Chondrocyte (in vitro differentiated cells): Measurements from ENCODE around the gene PPP1R9B. TPM values are rescaled to one million over a fixed set of nuclear protein-coding genes. Genes with fewer than 3 reads are reported as not detected.
A peak's percentile ranks its signal among the peaks of the same experiment; 100 is the strongest.

Source experiments
- DNase-seq: peaks from one replicate; pipeline ENCODE4 v3.0.0; 2021; ENCODE audit warnings: mixed read lengths, low spot score
- H3K27ac Mint-ChIP-seq: one replicate; pipeline ENCODE4 v1.8.0; 2021; ENCODE audit warnings: mild to moderate bottlenecking, moderate library complexity, mixed read lengths; ENCODE audit not compliant: unreplicated experiment
- H3K27me3 Mint-ChIP-seq: 2 replicates; pipeline ENCODE4 v1.8.0; 2021; ENCODE audit warnings: low read depth, mixed read lengths
- H3K36me3 Mint-ChIP-seq: 2 replicates; pipeline ENCODE4 v1.8.0; 2021; ENCODE audit warnings: low read depth, mixed read lengths
- H3K4me1 Mint-ChIP-seq: 2 replicates; pipeline ENCODE4 v1.8.0; 2021; ENCODE audit warnings: low read depth, mild to moderate bottlenecking, mixed read lengths
- H3K4me3 Mint-ChIP-seq: one replicate; pipeline ENCODE4 v1.8.0; 2021; ENCODE audit warnings: mild to moderate bottlenecking, moderate library complexity, mixed read lengths; ENCODE audit not compliant: unreplicated experiment
- H3K9me3 Mint-ChIP-seq: 2 replicates; pipeline ENCODE4 v1.8.0; 2021; ENCODE audit warnings: low read depth, mixed read lengths
- total RNA-seq: library from RNA; stranded (reverse); gene quantifications from 3 replicates; pipeline ENCODE4 v1.2.1, GENCODE V29; 2021
- TF ChIP-seq, protein P1 (sequence below): fragments of 200-600 bp; sonication (generic); IDR thresholded peaks from 2 replicates; pipeline ENCODE4 v1.5.0; 2021; ENCODE audit warnings: antibody characterized with exemption, mild to moderate bottlenecking, moderate library complexity

The PPP1R9B gene
- total RNA-seq, 1 donor from 2014 or later, result 79.3 TPM

- no peak overlapping the region for H3K4me3 Mint-ChIP-seq
- H3K9me3 Mint-ChIP-seq, result no peaks in the 10 kb centered on the region
- H3K4me1 Mint-ChIP-seq, result peaks cover 30% of the 10 kb centered on the region
- H3K27me3 Mint-ChIP-seq, result no peaks in the 10 kb centered on the region
- no peak for DNase-seq
- H3K36me3 Mint-ChIP-seq, result peaks cover 3% of the 10 kb centered on the region
- no peak overlapping the region for H3K27ac Mint-ChIP-seq
- TF ChIP-seq, protein P1, sequence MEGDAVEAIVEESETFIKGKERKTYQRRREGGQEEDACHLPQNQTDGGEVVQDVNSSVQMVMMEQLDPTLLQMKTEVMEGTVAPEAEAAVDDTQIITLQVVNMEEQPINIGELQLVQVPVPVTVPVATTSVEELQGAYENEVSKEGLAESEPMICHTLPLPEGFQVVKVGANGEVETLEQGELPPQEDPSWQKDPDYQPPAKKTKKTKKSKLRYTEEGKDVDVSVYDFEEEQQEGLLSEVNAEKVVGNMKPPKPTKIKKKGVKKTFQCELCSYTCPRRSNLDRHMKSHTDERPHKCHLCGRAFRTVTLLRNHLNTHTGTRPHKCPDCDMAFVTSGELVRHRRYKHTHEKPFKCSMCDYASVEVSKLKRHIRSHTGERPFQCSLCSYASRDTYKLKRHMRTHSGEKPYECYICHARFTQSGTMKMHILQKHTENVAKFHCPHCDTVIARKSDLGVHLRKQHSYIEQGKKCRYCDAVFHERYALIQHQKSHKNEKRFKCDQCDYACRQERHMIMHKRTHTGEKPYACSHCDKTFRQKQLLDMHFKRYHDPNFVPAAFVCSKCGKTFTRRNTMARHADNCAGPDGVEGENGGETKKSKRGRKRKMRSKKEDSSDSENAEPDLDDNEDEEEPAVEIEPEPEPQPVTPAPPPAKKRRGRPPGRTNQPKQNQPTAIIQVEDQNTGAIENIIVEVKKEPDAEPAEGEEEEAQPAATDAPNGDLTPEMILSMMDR, result no peak
Observed at GRCh38 chr17:50167371-50167770, 16.9 kb upstream of the PPP1R9B start.

GRCh38 chr17:50166518-50167181 is 16.2 kb upstream of the PPP1R9B start:
- Mint-ChIP-seq H3K4me1 (peaks cover 29% of the 10 kb centered on the region), H3K9me3 (no peaks in the 10 kb centered on the region), H3K27me3 (no peaks in the 10 kb centered on the region), H3K36me3 (peaks cover 3% of the 10 kb centered on the region), H3K4me3 (no peak overlapping the region), H3K27ac (no peak overlapping the region)
- no peak for DNase-seq
- TF ChIP-seq, protein P1, result no peak

DNA sequence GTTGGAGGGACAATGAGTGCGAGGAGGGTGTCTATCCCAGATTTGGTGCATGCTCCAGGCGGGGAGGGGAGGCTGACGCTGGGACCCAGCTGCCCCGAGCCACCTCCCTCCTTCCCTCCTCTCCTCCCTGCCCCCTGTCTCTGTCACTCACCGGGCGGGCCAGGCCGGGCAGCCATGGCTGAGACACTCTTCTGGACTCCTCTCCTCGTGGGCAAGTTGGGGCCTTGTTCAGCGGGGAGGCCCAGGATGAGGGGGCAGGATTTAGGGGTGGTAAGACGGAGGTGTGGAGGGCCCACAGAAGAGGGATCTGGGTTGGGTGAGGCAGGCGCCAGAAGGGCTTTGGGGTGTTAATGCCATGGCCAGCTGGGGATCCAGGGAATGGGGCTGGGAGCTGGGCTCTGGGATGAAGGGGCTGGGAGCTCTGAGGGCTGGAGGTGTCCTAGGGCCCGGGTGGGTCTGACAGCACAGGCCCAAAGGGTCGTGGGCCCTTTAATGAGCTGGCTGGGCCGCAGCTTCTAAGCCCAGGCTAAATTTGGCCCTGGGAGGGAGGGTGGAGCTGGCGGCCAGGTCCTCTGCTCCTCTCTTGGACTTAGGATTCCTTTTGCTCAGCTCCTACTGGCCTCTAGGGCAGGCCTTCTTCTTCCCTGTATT is 15.5 kb upstream of the PPP1R9B start, which contains the start of gene SGCA:
TSS of gene SGCA (plus strand) at position 139 of the 651 bp plus-strand sequence. CDS start at position 175, 36 bp downstream.
- Mint-ChIP-seq H3K36me3 (peaks cover under 1% of the 10 kb centered on the region), H3K4me3 (no peak within 1 kb of the TSS), H3K9me3 (no peaks in the 10 kb centered on the region), H3K27ac (peak within 1 kb of the TSS; percentile 74), H3K27me3 (no peaks in the 10 kb centered on the region), H3K4me1 (peaks cover 30% of the 10 kb centered on the region)
- no peak for DNase-seq
- TF ChIP-seq, protein P1, result no peak

DNA sequence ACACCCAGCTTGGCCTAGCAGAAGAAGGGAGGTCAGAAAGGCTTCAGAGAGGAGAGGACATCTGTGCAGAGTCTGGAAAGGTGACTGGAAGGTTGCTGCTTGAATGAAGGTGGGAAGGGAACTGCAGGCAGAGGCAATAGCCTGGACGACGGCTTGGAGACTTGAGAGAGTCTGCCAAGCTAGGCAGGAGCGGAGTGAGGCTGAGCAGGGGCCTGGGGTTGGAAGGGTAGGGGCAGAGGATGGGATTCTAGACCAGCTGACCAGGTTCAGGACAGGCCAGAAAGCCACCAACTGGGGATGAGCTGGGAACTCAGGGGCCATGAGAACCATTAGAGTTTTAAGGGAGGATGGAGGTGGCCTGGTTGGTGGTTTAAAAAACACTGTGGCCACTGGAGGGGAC is 15.0 kb upstream of the PPP1R9B start:
- Mint-ChIP-seq H3K36me3 (no peaks in the 10 kb centered on the region), H3K27ac (peak overlapping the region; percentile 74), H3K4me1 (peaks cover 33% of the 10 kb centered on the region), H3K9me3 (no peaks in the 10 kb centered on the region), H3K4me3 (no peak overlapping the region), H3K27me3 (no peaks in the 10 kb centered on the region)
- TF ChIP-seq, protein P1, result no peak
- DNase-seq, result no peak

DNA sequence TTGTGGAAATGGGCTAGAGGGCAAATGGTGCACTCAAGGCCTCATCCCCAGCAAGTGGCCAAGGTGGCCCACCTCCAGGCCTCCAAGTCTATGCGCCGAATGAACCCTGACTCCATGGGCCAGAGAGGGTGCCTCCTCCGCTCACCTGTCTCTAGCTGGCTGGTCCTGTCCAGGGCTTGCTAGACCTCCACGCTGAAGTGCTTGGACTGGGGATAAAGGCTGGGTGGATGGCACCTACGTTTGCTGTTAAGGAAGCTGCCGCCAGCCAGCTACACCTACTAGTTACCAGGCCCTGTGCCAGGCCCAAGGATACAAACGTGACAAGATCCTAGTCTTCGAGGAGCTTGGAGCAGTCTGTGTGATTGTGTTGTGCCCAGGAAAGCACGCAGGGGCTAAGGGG is 14.6 kb upstream of the PPP1R9B start:
- no peak for DNase-seq
- H3K4me3 Mint-ChIP-seq, result no peak overlapping the region
- H3K27ac Mint-ChIP-seq, result peak overlapping the region; percentile 74
- H3K9me3 Mint-ChIP-seq, result no peaks in the 10 kb centered on the region
- no peaks in the 10 kb centered on the region for H3K36me3 Mint-ChIP-seq
- peaks cover 33% of the 10 kb centered on the region for H3K4me1 Mint-ChIP-seq
- TF ChIP-seq, protein P1, result no peak
- no peaks in the 10 kb centered on the region for H3K27me3 Mint-ChIP-seq
